K562 (cell line): ENCODE measurements around the gene ZNF474. TPM values are rescaled to one million over a fixed set of nuclear protein-coding genes. Genes with fewer than 3 reads are reported as not detected.
"Not testable (repeated sequence)": the region's sequence is repeated elsewhere in the genome, so short reads cannot be mapped to it uniquely, and the experiment has no call there.

Source experiments
- ATAC-seq: fragments of 200-7000 bp; cut with Tn5 transposase; 3 replicates; pipeline ENCODE4 v1.9.1; 2020; ENCODE audit warnings: moderate library complexity
- BruUV-seq: library from RNA; stranded (reverse); fragments of 400-500 nt; replicated peaks from 2 replicates; lab custom pipeline; 2021; lab: Mats Ljungman, UMichigan
- CTCF ChIA-PET: fragments of 300-600 bp; formaldehyde crosslinking; extraction: SDS; loops from one replicate; lab custom pipeline; 2021; ENCODE audit warnings: low intra/inter-chr PET ratio; lab: Yijun Ruan, JAX
- POLR2A ChIA-PET: fragments of 300-600, 350-650 bp; sonication (Branson Sonifier 250); formaldehyde crosslinking; extraction: SDS; loops from one replicate; lab custom pipeline; 2021; ENCODE audit warnings: antibody characterized with exemption, inconsistent platforms; lab: Yijun Ruan, JAX
- DNase-seq, 4 experiments: peaks; one replicate each; pipeline versions ENCODE4 v3.0.0 to v3.0.0-alpha.2; 2011 to 2018; ENCODE audit warnings: low spot score in 3 of 4, mixed read lengths in 3 of 4; ENCODE audit errors: extremely low read depth in 1 of 4
- FAIRE-seq: peaks from 2 replicates; lab custom pipeline; 2011; peaks lifted over from hg19 to GRCh38; lab: Jason Lieb, UNC
- H2AFZ ChIP-seq: 2 replicates; pipeline ENCODE4 v1.6.0; 2011; ENCODE audit warnings: low read depth, low read length, control low read depth, inconsistent platforms
- H3K27ac ChIP-seq: fragments of 200-600 bp; 3 replicates; pipeline ENCODE4 v1.8.0; 2011; ENCODE audit warnings: low read depth, mild to moderate bottlenecking, control low read depth, inconsistent platforms, low read length, moderate library complexity, mixed read lengths; ENCODE audit errors: extremely low read depth
- H3K27me3 ChIP-seq, 2 experiments: fragments of 300-600 bp in 1 of 2; 2 replicates in 1 of 2; 3 replicates in 1 of 2; pipeline versions ENCODE4 v1.6.0 to v1.8.0; 2011; ENCODE audit warnings: inconsistent platforms in 2 of 2, low read length in 2 of 2, mild to moderate bottlenecking in 1 of 2, mixed read lengths in 1 of 2, moderate library complexity in 1 of 2; ENCODE audit not compliant: control insufficient read depth in 2 of 2, insufficient read depth in 2 of 2
- H3K36me3 ChIP-seq: fragments of 300-600 bp; 3 replicates; pipeline ENCODE4 v1.8.0; 2011; ENCODE audit warnings: mild to moderate bottlenecking, low read length, inconsistent platforms; ENCODE audit not compliant: control insufficient read depth, insufficient read depth
- H3K4me1 ChIP-seq, 2 experiments: fragments of 200-600 bp in 1 of 2; replicated peaks in 1 of 2; 2 replicates in 1 of 2; 3 replicates in 1 of 2; pipeline versions ENCODE4 v1.5.1 to v1.8.0; 2011; ENCODE audit warnings: inconsistent platforms in 2 of 2, low read length in 2 of 2, mild to moderate bottlenecking in 1 of 2, mixed read lengths in 1 of 2, moderate library complexity in 1 of 2; ENCODE audit not compliant: control insufficient read depth in 2 of 2, insufficient read depth in 2 of 2
- H3K4me2 ChIP-seq: 2 replicates; pipeline ENCODE4 v1.6.1; 2011; ENCODE audit warnings: low read length, control low read depth, inconsistent platforms, mixed read lengths; ENCODE audit not compliant: insufficient read depth
- H3K4me3 ChIP-seq: fragments of 200-600 bp; sonication (generic), shearing (Covaris generic); 2 replicates; pipeline ENCODE4 v1.5.1; 2016; ENCODE audit warnings: control low read depth, inconsistent platforms
- H3K79me2 ChIP-seq: fragments of 200-600 bp; 3 replicates; pipeline ENCODE4 v1.8.0; 2011; ENCODE audit warnings: low read length, inconsistent platforms; ENCODE audit not compliant: control insufficient read depth, insufficient read depth
- H3K9ac ChIP-seq, 2 experiments: 2 replicates each; pipeline versions ENCODE4 v1.6.0 to v1.6.1; 2011; ENCODE audit warnings: low read depth in 2 of 2, low read length in 2 of 2, control low read depth in 1 of 2, inconsistent platforms in 1 of 2, mild to moderate bottlenecking in 1 of 2, mixed read lengths in 1 of 2; ENCODE audit not compliant: insufficient read depth in 1 of 2
- H3K9me1 ChIP-seq: one replicate; pipeline ENCODE4 v1.6.0; 2011; ENCODE audit warnings: inconsistent platforms, mild to moderate bottlenecking, low read length, moderate library complexity; ENCODE audit not compliant: control insufficient read depth, insufficient read depth
- H3K9me3 ChIP-seq: replicated peaks from 2 replicates; pipeline ENCODE4 v1.5.1; 2011; ENCODE audit warnings: low read depth, low read length, inconsistent platforms; ENCODE audit not compliant: control insufficient read depth, insufficient read depth
- H4K20me1 ChIP-seq: replicated peaks from 2 replicates; pipeline ENCODE4 v1.6.1; 2011; ENCODE audit warnings: low read length, inconsistent platforms, mixed read lengths; ENCODE audit not compliant: control insufficient read depth, insufficient read depth
- E4F1 ChIP-seq: fragments of 250-450 bp; sonication (Bioruptor Pico); IDR thresholded peaks from 2 replicates; pipeline ENCODE4 v1.5.0; 2021; ENCODE audit warnings: mild to moderate bottlenecking, borderline replicate concordance
- GMEB1 ChIP-seq: fragments of 250-450 bp; sonication (Bioruptor Pico); IDR thresholded peaks from 2 replicates; pipeline ENCODE4 v1.4.0; 2020; ENCODE audit warnings: mild to moderate bottlenecking
- PCBP2 ChIP-seq: fragments of 200-400 bp; formaldehyde crosslinking; IDR thresholded peaks from 2 replicates; pipeline ENCODE4 v1.6.1; 2018; ENCODE audit warnings: low read length, low read depth, mild to moderate bottlenecking, moderate library complexity; ENCODE audit not compliant: poor library complexity, severe bottlenecking
- ZNF699 ChIP-seq: fragments of 250-450 bp; sonication (Bioruptor Pico); IDR thresholded peaks from 2 replicates; pipeline ENCODE4 v1.8.0; 2021; ENCODE audit warnings: mild to moderate bottlenecking, moderate library complexity; ENCODE audit not compliant: insufficient replicate concordance
- WGBS: fragments of 100-300 bp; shearing (Covaris generic); methylation state at CpG from one replicate; pipeline ENCODE4 v1.1.6; 2016; ENCODE audit warnings: low coverage, mixed read lengths; ENCODE audit not compliant: insufficient coverage; ENCODE audit errors: missing lambda C conversion rate; 5-methylcytosine and 5-hydroxymethylcytosine counted together
- in situ Hi-C: fragments of 300-500 bp; cut with MboI; formaldehyde crosslinking; loops from 4 replicates; pipeline ENCODE4 v1.15.0; 2018; ENCODE audit warnings: inconsistent platforms, mixed read lengths
- intact Hi-C: fragments of 100-400 bp; cut with micrococcal nuclease; formaldehyde crosslinking; loops from 2 replicates; pipeline ENCODE4 v1.14.2; 2022
- polyA plus RNA-seq, 8 experiments: library from polyadenylated mRNA; depleted of rRNA in 4 of 8; stranded (reverse) in 5 of 8; unstranded in 3 of 8; fragments of >200 nt; fragmentation: Nextera tagmentation in 2 of 8; fragmentation: Illumina TruSeq in 1 of 8; extraction: Ambion mirVana in 2 of 8; extraction: Trizol in 1 of 8; gene quantifications; 2 replicates each; pipeline versions ENCODE4 v1.2.1 to v1.2.3, GENCODE V29; 2011 to 2014; ENCODE audit warnings: inconsistent platforms in 1 of 8, missing spikeins in 1 of 8
- total RNA-seq, 7 experiments: library from RNA; depleted of rRNA in 6 of 7; stranded (reverse); fragments of >200 nt in 6 of 7; fragmentation: Illumina TruSeq in 2 of 7; extraction: Trizol in 2 of 7; gene quantifications; 2 replicates each; pipeline versions ENCODE4 v1.2.1 to v1.2.3, GENCODE V29; 2011 to 2021; ENCODE audit warnings: low replicate concordance in 1 of 7

Gene ZNF474
- total and polyA plus RNA-seq, 9 of the 15 experiments (the other 6 are each of a cell fraction or from before 2014, with no cell fraction given) = 0.16 to 0.62 (median 0.39) TPM

GRCh38 chr5:122093415-122094180 is 35.7 kb upstream of the ZNF474 start (continued):
- no peak for TF ChIP-seq GMEB1 (CRISPR knock-in tag)
- TF ChIP-seq E4F1 (CRISPR knock-in tag) = no peak
- TF ChIP-seq PCBP2 = no peak
- TF ChIP-seq ZNF699 (CRISPR knock-in tag) = no peak
- TF ChIP-seq, all 486 proteins: peak for 0

GRCh38 chr5:122094251-122094650 is 35.1 kb upstream of the ZNF474 start:
- H3K79me2 ChIP-seq, DNase-seq, H3K4me3 ChIP-seq, H3K36me3 ChIP-seq, H3K9me3 ChIP-seq, H2AFZ ChIP-seq, H4K20me1 ChIP-seq, H3K4me1 ChIP-seq, BruUV-seq, H3K9me1 ChIP-seq, H3K27ac ChIP-seq, FAIRE-seq, ATAC-seq, H3K4me2 ChIP-seq, H3K27me3 ChIP-seq, H3K9ac ChIP-seq, in situ Hi-C loops: not testable (repeated sequence)
- ChIA-PET CTCF (interaction anchor here (0.6 to 1.3 kb wide), 2 partner anchors 62 to 407 kb away, joined by 6 to 8 read pairs; no protein-coding TSS in a partner anchor), POLR2A (interaction anchor here (0.6 to 0.7 kb wide), 2 partner anchors 32 to 1645 kb away, joined by 3 to 4 read pairs; no protein-coding TSS in a partner anchor)
- intact Hi-C loops = loop anchor here (5.0 kb wide), 1 partner anchor 132 kb away; the partner anchor contains the start of gene SRFBP1
- WGBS = 20% methylated on average over 1 of the region's 5 CpGs
